Measurements from ENCODE around the gene WDR5.

WDR5 gene

GRCh38 chr9:134180786-134181647, 45.1 kb downstream of the WDR5 start:
- Histone ChIP-seq H3K36me3 (ENCODE audit: control insufficient read depth in 2 of 2, insufficient read depth in 1 of 2, low read length in 2 of 2) (no peaks in the 10 kb centered on the region), H3K4me1 (ENCODE audit: control insufficient read depth, insufficient read depth, low read length) (no peaks in the 10 kb centered on the region), H3K27ac (ENCODE audit: extremely low read depth, low read depth, low read length) (no peak overlapping the region), H3K9me3 (ENCODE audit: control insufficient read depth, insufficient read depth, low read depth, low read length) (no peaks in the 10 kb centered on the region), H3K4me3 (ENCODE audit: low read depth, low read length) (no peak overlapping the region)
- ChIA-PET CTCF (interaction anchor here (0.6 to 2.2 kb wide), 2 partner anchors 11 to 45 kb away, joined by 3 to 12 read pairs; partner anchors contain the start of gene WDR5), POLR2A (no interaction called here)
- TF ChIP-seq ZNF692 (tag by site-specific recombination; IDR thresholded peaks at IDR 0.05) (no peak), ZIC2 (tag by site-specific recombination; IDR thresholded peaks at IDR 0.05) (peak; percentile 62), GLIS1 (tag by site-specific recombination; IDR thresholded peaks at IDR 0.05) (peak; percentile 90), ZNF645 (tag by site-specific recombination; IDR thresholded peaks at IDR 0.05) (no peak)

- H3K4me1 ChIP-seq (ENCODE audit: control insufficient read depth, insufficient read depth, low read length): no peaks in the 10 kb centered on the region
- H3K4me3 ChIP-seq (ENCODE audit: low read depth, low read length): no peak overlapping the region
- ChIA-PET POLR2A (no interaction called here), CTCF (interaction anchor here (0.7 kb wide), 1 partner anchor 11 kb away, joined by 3 read pairs; no protein-coding TSS in a partner anchor)
- H3K9me3 ChIP-seq (ENCODE audit: control insufficient read depth, insufficient read depth, low read depth, low read length): no peaks in the 10 kb centered on the region
- no peak overlapping the region for H3K27ac ChIP-seq (ENCODE audit: extremely low read depth, low read depth, low read length)
- TF ChIP-seq ZBTB20 (tag by site-specific recombination; IDR thresholded peaks at IDR 0.05) (no peak), GLI2 (tag by site-specific recombination; IDR thresholded peaks at IDR 0.05; ENCODE audit: borderline replicate concordance, low read depth) (no peak), ZNF561 (tag by site-specific recombination; IDR thresholded peaks at IDR 0.05; ENCODE audit: borderline replicate concordance) (no peak), ZNF473 (tag by site-specific recombination; IDR thresholded peaks at IDR 0.05) (no peak), IKZF3 (tag by site-specific recombination; IDR thresholded peaks at IDR 0.05) (no peak), ZNF211 (tag by site-specific recombination; IDR thresholded peaks at IDR 0.05; ENCODE audit: low read depth) (no peak), ZNF426 (tag by site-specific recombination; IDR thresholded peaks at IDR 0.05) (no peak), TRIM28 (IDR thresholded peaks at IDR 0.05; ENCODE audit: borderline replicate concordance, low read length) (no peak), ZNF510 (tag by site-specific recombination; IDR thresholded peaks at IDR 0.05; ENCODE audit: insufficient replicate concordance) (no peak), EGR2 (tag by site-specific recombination; IDR thresholded peaks at IDR 0.05; ENCODE audit: low read depth) (no peak), ZNF624 (tag by site-specific recombination; IDR thresholded peaks at IDR 0.05) (no peak), ZNF366 (tag by site-specific recombination; conservative IDR thresholded peaks at IDR 0.05) (no peak)
- H3K36me3 ChIP-seq (ENCODE audit: control insufficient read depth in 2 of 2, insufficient read depth in 1 of 2, low read length in 2 of 2): no peaks in the 10 kb centered on the region
Observed at GRCh38 chr9:134181648-134182034, 45.8 kb downstream of the WDR5 start.

GRCh38 chr9:134182554-134183085, 46.7 kb downstream of the WDR5 start:
- no peaks in the 10 kb centered on the region for H3K36me3 ChIP-seq (ENCODE audit: control insufficient read depth in 2 of 2, insufficient read depth in 1 of 2, low read length in 2 of 2)
- ChIA-PET CTCF (no interaction called here), POLR2A (no interaction called here)
- no peak overlapping the region for H3K27ac ChIP-seq (ENCODE audit: extremely low read depth, low read depth, low read length)
- no peaks in the 10 kb centered on the region for H3K4me1 ChIP-seq (ENCODE audit: control insufficient read depth, insufficient read depth, low read length)
- no peaks in the 10 kb centered on the region for H3K9me3 ChIP-seq (ENCODE audit: control insufficient read depth, insufficient read depth, low read depth, low read length)
- H3K4me3 ChIP-seq (ENCODE audit: low read depth, low read length): no peak overlapping the region
- TF ChIP-seq, protein P1, sequence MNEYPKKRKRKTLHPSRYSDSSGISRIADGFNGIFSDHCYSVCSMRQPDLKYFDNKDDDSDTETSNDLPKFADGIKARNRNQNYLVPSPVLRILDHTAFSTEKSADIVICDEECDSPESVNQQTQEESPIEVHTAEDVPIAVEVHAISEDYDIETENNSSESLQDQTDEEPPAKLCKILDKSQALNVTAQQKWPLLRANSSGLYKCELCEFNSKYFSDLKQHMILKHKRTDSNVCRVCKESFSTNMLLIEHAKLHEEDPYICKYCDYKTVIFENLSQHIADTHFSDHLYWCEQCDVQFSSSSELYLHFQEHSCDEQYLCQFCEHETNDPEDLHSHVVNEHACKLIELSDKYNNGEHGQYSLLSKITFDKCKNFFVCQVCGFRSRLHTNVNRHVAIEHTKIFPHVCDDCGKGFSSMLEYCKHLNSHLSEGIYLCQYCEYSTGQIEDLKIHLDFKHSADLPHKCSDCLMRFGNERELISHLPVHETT (tag by site-specific recombination; IDR thresholded peaks at IDR 0.05): no peak
- TF ChIP-seq ZNF791 (tag by site-specific recombination; IDR thresholded peaks at IDR 0.05): no peak
- TF ChIP-seq, protein P2, sequence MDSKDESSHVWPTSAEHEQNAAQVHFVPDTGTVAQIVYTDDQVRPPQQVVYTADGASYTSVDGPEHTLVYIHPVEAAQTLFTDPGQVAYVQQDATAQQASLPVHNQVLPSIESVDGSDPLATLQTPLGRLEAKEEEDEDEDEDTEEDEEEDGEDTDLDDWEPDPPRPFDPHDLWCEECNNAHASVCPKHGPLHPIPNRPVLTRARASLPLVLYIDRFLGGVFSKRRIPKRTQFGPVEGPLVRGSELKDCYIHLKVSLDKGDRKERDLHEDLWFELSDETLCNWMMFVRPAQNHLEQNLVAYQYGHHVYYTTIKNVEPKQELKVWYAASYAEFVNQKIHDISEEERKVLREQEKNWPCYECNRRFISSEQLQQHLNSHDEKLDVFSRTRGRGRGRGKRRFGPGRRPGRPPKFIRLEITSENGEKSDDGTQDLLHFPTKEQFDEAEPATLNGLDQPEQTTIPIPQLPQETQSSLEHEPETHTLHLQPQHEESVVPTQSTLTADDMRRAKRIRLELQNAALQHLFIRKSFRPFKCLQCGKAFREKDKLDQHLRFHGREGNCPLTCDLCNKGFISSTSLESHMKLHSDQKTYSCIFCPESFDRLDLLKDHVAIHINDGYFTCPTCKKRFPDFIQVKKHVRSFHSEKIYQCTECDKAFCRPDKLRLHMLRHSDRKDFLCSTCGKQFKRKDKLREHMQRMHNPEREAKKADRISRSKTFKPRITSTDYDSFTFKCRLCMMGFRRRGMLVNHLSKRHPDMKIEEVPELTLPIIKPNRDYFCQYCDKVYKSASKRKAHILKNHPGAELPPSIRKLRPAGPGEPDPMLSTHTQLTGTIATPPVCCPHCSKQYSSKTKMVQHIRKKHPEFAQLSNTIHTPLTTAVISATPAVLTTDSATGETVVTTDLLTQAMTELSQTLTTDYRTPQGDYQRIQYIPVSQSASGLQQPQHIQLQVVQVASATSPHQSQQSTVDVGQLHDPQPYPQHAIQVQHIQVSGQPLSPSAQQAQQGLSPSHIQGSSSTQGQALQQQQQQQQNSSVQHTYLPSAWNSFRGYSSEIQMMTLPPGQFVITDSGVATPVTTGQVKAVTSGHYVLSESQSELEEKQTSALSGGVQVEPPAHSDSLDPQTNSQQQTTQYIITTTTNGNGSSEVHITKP (tag by site-specific recombination; IDR thresholded peaks at IDR 0.05): no peak
- no peak for TF ChIP-seq ZNF416 (tag by site-specific recombination; IDR thresholded peaks at IDR 0.05)
- TF ChIP-seq ZNF10 (tag by site-specific recombination; IDR thresholded peaks at IDR 0.05): no peak
- TF ChIP-seq ZNF239 (tag by site-specific recombination; IDR thresholded peaks at IDR 0.05): no peak
- TF ChIP-seq ZNF423 (tag by site-specific recombination; IDR thresholded peaks at IDR 0.05): no peak
- TF ChIP-seq SCRT2 (tag by site-specific recombination; IDR thresholded peaks at IDR 0.05): no peak
